HCT116 (cell line): ENCODE data around the gene EXOC6B. TPM values are rescaled to one million over a fixed set of nuclear protein-coding genes. Genes with fewer than 3 reads are reported as not detected.

Experiments used
- ATAC-seq: fragments of 200-7000 bp; cut with Tn5 transposase; 2 replicates; pipeline ENCODE4 v1.9.1; 2020; ENCODE audit warnings: mild to moderate bottlenecking, moderate library complexity
- BruUV-seq: library from RNA; stranded (reverse); fragments of 400-500 nt; replicated peaks from 2 replicates; lab custom pipeline; 2021; lab: Mats Ljungman, UMichigan
- CTCF ChIA-PET: fragments of 300-600 bp; sonication (Branson Sonifier 250); formaldehyde crosslinking; loops from one replicate; lab custom pipeline; 2021; ENCODE audit warnings: antibody characterized with exemption; lab: Charles Lee
- POLR2A ChIA-PET: fragments of 300-600, 350-600 bp; sonication (Branson Sonifier 250); formaldehyde crosslinking; loops from one replicate; lab custom pipeline; 2021; ENCODE audit warnings: antibody characterized with exemption; lab: Charles Lee
- RAD21 ChIA-PET, 2 experiments: fragments of 300-600 bp; sonication (Branson Sonifier 250); formaldehyde crosslinking; loops; one replicate each; lab custom pipeline; 2023; ENCODE audit warnings: low total read pairs in 2 of 2; ENCODE audit not compliant: uncharacterized antibody in 2 of 2, unreplicated experiment in 2 of 2, low non-redundant PET in 1 of 2; lab: Charles Lee
- DNase-seq: peaks from one replicate; pipeline ENCODE4 v3.0.0-alpha.2; 2010; ENCODE audit warnings: low read depth, low spot score
- H2AFZ ChIP-seq: fragments of 200-600 bp; shearing (Covaris generic), sonication (generic); 2 replicates; pipeline ENCODE4 v1.6.1; 2017; ENCODE audit warnings: low read depth, mixed run types, mixed read lengths, antibody characterized with exemption, low read length; ENCODE audit not compliant: poor library complexity, severe bottlenecking
- H3K27ac ChIP-seq: 2 replicates; pipeline ENCODE4 v1.5.1; 2012; ENCODE audit warnings: low read depth, low read length
- H3K27me3 ChIP-seq: fragments of 200-600 bp; sonication (generic); 2 replicates; pipeline ENCODE4 v1.6.1; 2016; ENCODE audit warnings: mixed run types, low read length, mixed read lengths; ENCODE audit not compliant: insufficient read depth
- H3K36me3 ChIP-seq, 2 experiments: fragments of 200-500 bp in 1 of 2; fragments of 200-600 bp in 1 of 2; sonication (Bioruptor generic) in 1 of 2; sonication (generic) in 1 of 2; 2 replicates each; pipeline versions ENCODE4 v1.5.1 to v1.6.1; 2014 to 2016; ENCODE audit warnings: low read length in 2 of 2, inconsistent platforms in 1 of 2, mixed read lengths in 1 of 2, mixed run types in 1 of 2; ENCODE audit not compliant: insufficient read depth in 2 of 2, control insufficient read depth in 1 of 2
- H3K4me1 ChIP-seq, 2 experiments: fragments of 200-600 bp in 1 of 2; sonication (generic) in 1 of 2; 2 replicates each; pipeline versions ENCODE4 v1.5.1 to v1.6.1; 2012 to 2017; ENCODE audit warnings: low read length in 2 of 2, inconsistent platforms in 1 of 2, mild to moderate bottlenecking in 1 of 2, mixed read lengths in 1 of 2, mixed run types in 1 of 2, moderate library complexity in 1 of 2; ENCODE audit not compliant: insufficient read depth in 2 of 2, control insufficient read depth in 1 of 2
- H3K4me2 ChIP-seq: fragments of 200-600 bp; sonication (generic); 2 replicates; pipeline ENCODE4 v1.6.1; 2017; ENCODE audit warnings: mixed run types, low read length, mixed read lengths
- H3K4me3 ChIP-seq, 2 experiments: fragments of 200-600 bp in 1 of 2; sonication (generic) in 1 of 2; replicated peaks in 1 of 2; 2 replicates each; pipeline ENCODE4 v1.5.1; 2011 to 2016; ENCODE audit warnings: low read length in 2 of 2, control low read depth in 1 of 2, low read depth in 1 of 2, mild to moderate bottlenecking in 1 of 2, mixed read lengths in 1 of 2, mixed run types in 1 of 2
- H3K79me2 ChIP-seq: fragments of 200-600 bp; sonication (generic); 2 replicates; pipeline ENCODE4 v1.6.1; 2017; ENCODE audit warnings: mild to moderate bottlenecking, mixed run types, low read length, moderate library complexity, mixed read lengths; ENCODE audit not compliant: insufficient read depth
- H3K9ac ChIP-seq: fragments of 200-600 bp; sonication (generic); 2 replicates; pipeline ENCODE4 v1.6.1; 2016; ENCODE audit warnings: low read length, mixed read lengths
- H3K9me2 ChIP-seq: fragments of 200-600 bp; sonication (generic), shearing (Covaris generic); 2 replicates; pipeline ENCODE4 v1.6.1; 2017; ENCODE audit warnings: mixed run types, mild to moderate bottlenecking, moderate library complexity; ENCODE audit not compliant: insufficient read depth
- H3K9me3 ChIP-seq, 2 experiments: fragments of 200-500 bp in 1 of 2; fragments of 200-600 bp in 1 of 2; sonication (Bioruptor generic) in 1 of 2; sonication (generic) in 1 of 2; 2 replicates each; pipeline ENCODE4 v1.6.1; 2014 to 2017; ENCODE audit warnings: low read length in 2 of 2, mixed read lengths in 2 of 2, inconsistent platforms in 1 of 2, low read depth in 1 of 2, mild to moderate bottlenecking in 1 of 2, mixed run types in 1 of 2, moderate library complexity in 1 of 2; ENCODE audit not compliant: control insufficient read depth in 1 of 2, insufficient read depth in 1 of 2
- H4K20me1 ChIP-seq: fragments of 200-600 bp; sonication (generic), shearing (Covaris generic); 2 replicates; pipeline ENCODE4 v1.6.1; 2017; ENCODE audit warnings: mixed run types, mild to moderate bottlenecking, moderate library complexity; ENCODE audit not compliant: insufficient read depth
- CBX3 ChIP-seq: IDR thresholded peaks from 2 replicates; pipeline ENCODE4 v1.6.1; 2012; ENCODE audit warnings: low read depth
- CTCF ChIP-seq, 3 experiments: fragments of 200-600 bp in 1 of 3; sonication (generic) in 1 of 3; IDR thresholded peaks in 2 of 3; conservative IDR thresholded peaks in 1 of 3; 2 replicates each; pipeline ENCODE4 v1.5.1; 2012 to 2017; ENCODE audit warnings: low read depth in 2 of 3, low read length in 2 of 3, antibody characterized with exemption in 1 of 3, borderline replicate concordance in 1 of 3, control low read depth in 1 of 3, mild to moderate bottlenecking in 1 of 3, mixed read lengths in 1 of 3, mixed run types in 1 of 3, moderate library complexity in 1 of 3; ENCODE audit not compliant: insufficient read depth in 1 of 3
- EZH2 ChIP-seq: fragments of 200-600 bp; sonication (generic); IDR thresholded peaks from 2 replicates; pipeline ENCODE4 v1.6.1; 2017; ENCODE audit warnings: antibody characterized with exemption, mixed run types
- EZH2phosphoT487 ChIP-seq: fragments of 200-600 bp; IDR thresholded peaks from 2 replicates; pipeline ENCODE4 v1.6.1; 2018; ENCODE audit warnings: antibody characterized with exemption, borderline replicate concordance
- FOSL1 ChIP-seq: IDR thresholded peaks from 2 replicates; pipeline ENCODE4 v1.6.1; 2012; ENCODE audit warnings: low read depth
- POLR2A ChIP-seq: IDR thresholded peaks from 2 replicates; pipeline ENCODE4 v1.7.0; 2011; ENCODE audit warnings: borderline replicate concordance; ENCODE audit not compliant: insufficient read depth, insufficient read length; ENCODE audit errors: extremely low read depth
- POLR2AphosphoS5 ChIP-seq: IDR thresholded peaks from 2 replicates; pipeline ENCODE4 v1.6.1; 2011; ENCODE audit warnings: mild to moderate bottlenecking, low read depth, low read length, moderate library complexity
- REST ChIP-seq: IDR thresholded peaks from 2 replicates; pipeline ENCODE4 v1.6.1; 2012; ENCODE audit warnings: low read depth
- SIN3A ChIP-seq: IDR thresholded peaks from 2 replicates; pipeline ENCODE4 v1.6.1; 2012; ENCODE audit warnings: low read depth
- SRF ChIP-seq: IDR thresholded peaks from 2 replicates; pipeline ENCODE4 v1.6.1; 2012; ENCODE audit warnings: low read depth
- TCF7L2 ChIP-seq: IDR thresholded peaks from 2 replicates; pipeline ENCODE4 v1.7.0; 2011; ENCODE audit warnings: borderline replicate concordance, inconsistent platforms; ENCODE audit not compliant: insufficient read depth, insufficient read length; ENCODE audit errors: extremely low read depth
- intact Hi-C: fragments of 100-400 bp; cut with micrococcal nuclease; formaldehyde crosslinking; loops from 2 replicates; pipeline ENCODE4 v1.10.0; 2022
- total RNA-seq: library from RNA; stranded (reverse); gene quantifications from one replicate; pipeline ENCODE4 v1.2.1, GENCODE V29; 2021; ENCODE audit not compliant: unreplicated experiment
- TF ChIP-seq, protein P1 (sequence below): IDR thresholded peaks from 2 replicates; pipeline ENCODE4 v1.6.1; 2012

EXOC6B gene
- total RNA-seq, 1 experiment from 2014 or later = 25.4 TPM

DNA sequence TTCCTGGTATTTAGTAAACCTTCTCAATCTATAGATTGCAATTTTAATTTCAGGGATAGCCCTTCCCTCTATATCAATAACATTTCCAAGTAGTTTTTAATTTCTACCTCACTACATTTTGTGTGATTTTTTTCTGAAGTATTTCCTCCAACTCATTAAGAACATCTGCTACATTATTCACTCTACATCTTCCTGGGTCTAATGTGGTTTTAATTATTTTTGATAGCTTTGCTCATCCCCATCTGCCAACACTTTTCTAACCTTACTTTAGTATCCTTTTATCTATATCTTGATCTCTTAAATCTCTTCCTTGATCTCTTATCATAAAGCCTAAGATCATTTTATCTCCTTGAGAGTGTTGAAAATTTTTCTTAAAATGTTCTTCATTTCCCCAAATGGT, 399.8 kb downstream of the EXOC6B start (continued):
- TF ChIP-seq, protein P1, sequence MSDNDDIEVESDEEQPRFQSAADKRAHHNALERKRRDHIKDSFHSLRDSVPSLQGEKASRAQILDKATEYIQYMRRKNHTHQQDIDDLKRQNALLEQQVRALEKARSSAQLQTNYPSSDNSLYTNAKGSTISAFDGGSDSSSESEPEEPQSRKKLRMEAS = no peak
- no peak for TF ChIP-seq TCF7L2
- no peak for TF ChIP-seq REST
- no peak for TF ChIP-seq FOSL1
- no peak for TF ChIP-seq SRF

- no peaks in the 10 kb centered on the region for H3K9me2 ChIP-seq
- BruUV-seq = no TSS peak
- H3K36me3 ChIP-seq = no peaks in the 10 kb centered on the region
- H3K27me3 ChIP-seq = no peaks in the 10 kb centered on the region
- DNase-seq = no peak
- H3K9me3 ChIP-seq = no peaks in the 10 kb centered on the region
- CTCF ChIA-PET = no interaction called here
- H3K4me3 ChIP-seq = no peak overlapping the region
- TF ChIP-seq POLR2A = no peak
- no peak for TF ChIP-seq SIN3A
- no peak for TF ChIP-seq EZH2phosphoT487
- no peak for TF ChIP-seq EZH2
- TF ChIP-seq POLR2AphosphoS5 = no peak
- TF ChIP-seq, protein P1 = no peak
- no peak for TF ChIP-seq TCF7L2
- TF ChIP-seq REST = no peak
- TF ChIP-seq CTCF (IDR thresholded peaks at IDR 0.05 in 2 of 3, conservative IDR thresholded peaks at IDR 0.05 in 1 of 3; ENCODE audit: borderline replicate concordance in 1 of 3, insufficient read depth in 1 of 3, low read depth in 2 of 3, low read length in 2 of 3) = no peak
- TF ChIP-seq CBX3 = no peak
- TF ChIP-seq SRF = no peak
- TF ChIP-seq, all 23 proteins: peak for 0
- ChIA-PET POLR2A (no interaction called here), RAD21 (no interaction called here)
- H3K4me1 ChIP-seq = no peaks in the 10 kb centered on the region
- H3K4me2 ChIP-seq = no peak overlapping the region
- H2AFZ ChIP-seq = no peak overlapping the region
- intact Hi-C loops = no loop called here
- no peaks in the 10 kb centered on the region; the same call in 1 of the 2 replicates for H4K20me1 ChIP-seq
- no peaks in the 10 kb centered on the region for H3K79me2 ChIP-seq
- H3K9ac ChIP-seq = no peak overlapping the region
- no peak overlapping the region for H3K27ac ChIP-seq
- ATAC-seq = no peak
Measured at GRCh38 chr2:72423756-72424155, 402.1 kb downstream of the EXOC6B start.
